HG03175 (cell line): ENCODE data around the gene GSG1L2.

ENCODE experiments used
- ATAC-seq: cut with Tn5 transposase; IDR thresholded peaks from one replicate; pipeline ENCODE4 v1.9.1; 2021; ENCODE audit warnings: mild to moderate bottlenecking, moderate library complexity; ENCODE audit not compliant: unreplicated experiment

Gene GSG1L2

GRCh38 chr17:9821921-9822320 is at the start of gene GSG1L2:
TSS of gene GSG1L2 (minus strand) at chr17:9822079. CDS start at chr17:9822071, 8 bp downstream.
- ATAC-seq: no peak

GRCh38 chr17:9868552-9868951 is 46.7 kb upstream of the GSG1L2 start:
- ATAC-seq: no peak

GRCh38 chr17:9865586-9865985 is 43.7 kb upstream of the GSG1L2 start:
- ATAC-seq: no peak

GRCh38 chr17:9862949-9863348 is 41.1 kb upstream of the GSG1L2 start:
- no peak for ATAC-seq

- no peak for ATAC-seq
Observed at GRCh38 chr17:9862220-9862619, 40.3 kb upstream of the GSG1L2 start.

GRCh38 chr17:9860851-9861250 is 39.0 kb upstream of the GSG1L2 start:
- no peak for ATAC-seq

GRCh38 chr17:9859781-9860180 is 37.9 kb upstream of the GSG1L2 start:
- ATAC-seq: no peak

GRCh38 chr17:9855036-9855435 is 33.2 kb upstream of the GSG1L2 start:
- ATAC-seq: no peak

GRCh38 chr17:9854255-9854654 is 32.4 kb upstream of the GSG1L2 start:
- ATAC-seq: no peak

GRCh38 chr17:9850151-9850550 is 28.3 kb upstream of the GSG1L2 start:
- ATAC-seq: no peak

GRCh38 chr17:9845306-9845705 is 23.4 kb upstream of the GSG1L2 start:
- ATAC-seq: no peak

- no peak for ATAC-seq
Observed at GRCh38 chr17:9844153-9844552, 22.3 kb upstream of the GSG1L2 start.

- no peak for ATAC-seq
Observed at GRCh38 chr17:9843152-9844010, 21.5 kb upstream of the GSG1L2 start.

- ATAC-seq: no peak
Observed at GRCh38 chr17:9842057-9842758, 20.3 kb upstream of the GSG1L2 start.

- no peak for ATAC-seq
Observed at GRCh38 chr17:9839433-9839832, 17.6 kb upstream of the GSG1L2 start.

- no peak for ATAC-seq
Observed at GRCh38 chr17:9837551-9838471, 15.9 kb upstream of the GSG1L2 start.

GRCh38 chr17:9833922-9834321 is 12.0 kb upstream of the GSG1L2 start:
- no peak for ATAC-seq

- no peak for ATAC-seq
Observed at GRCh38 chr17:9830711-9831110, 8.8 kb upstream of the GSG1L2 start.

- ATAC-seq: no peak
Observed at GRCh38 chr17:9829343-9829742, 7.5 kb upstream of the GSG1L2 start.

- ATAC-seq: no peak
Observed at GRCh38 chr17:9828296-9829295, 6.7 kb upstream of the GSG1L2 start.
